ENCODE results near the gene SPAG4.

SPAG4 gene

DNA sequence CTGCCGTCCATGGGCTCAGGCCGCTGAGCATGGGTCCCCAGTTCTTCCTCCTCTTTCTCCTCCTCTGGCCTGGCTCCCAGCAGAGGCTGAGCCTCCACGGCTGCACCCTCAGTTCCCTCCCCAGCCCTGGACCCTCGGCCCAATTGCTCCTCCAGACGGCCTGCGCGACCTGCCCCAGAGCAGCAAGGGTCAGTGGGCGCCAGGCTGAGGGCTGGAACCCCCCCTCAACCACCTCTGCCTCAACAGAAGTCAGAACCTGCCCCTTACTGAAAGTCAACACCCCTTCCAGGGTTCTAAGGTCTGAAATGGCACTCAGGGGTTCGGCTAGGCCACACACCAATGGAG is 15.9 kb upstream of the SPAG4 start:
- DNase-seq (ENCODE audit: low read depth), result no peak

DNA sequence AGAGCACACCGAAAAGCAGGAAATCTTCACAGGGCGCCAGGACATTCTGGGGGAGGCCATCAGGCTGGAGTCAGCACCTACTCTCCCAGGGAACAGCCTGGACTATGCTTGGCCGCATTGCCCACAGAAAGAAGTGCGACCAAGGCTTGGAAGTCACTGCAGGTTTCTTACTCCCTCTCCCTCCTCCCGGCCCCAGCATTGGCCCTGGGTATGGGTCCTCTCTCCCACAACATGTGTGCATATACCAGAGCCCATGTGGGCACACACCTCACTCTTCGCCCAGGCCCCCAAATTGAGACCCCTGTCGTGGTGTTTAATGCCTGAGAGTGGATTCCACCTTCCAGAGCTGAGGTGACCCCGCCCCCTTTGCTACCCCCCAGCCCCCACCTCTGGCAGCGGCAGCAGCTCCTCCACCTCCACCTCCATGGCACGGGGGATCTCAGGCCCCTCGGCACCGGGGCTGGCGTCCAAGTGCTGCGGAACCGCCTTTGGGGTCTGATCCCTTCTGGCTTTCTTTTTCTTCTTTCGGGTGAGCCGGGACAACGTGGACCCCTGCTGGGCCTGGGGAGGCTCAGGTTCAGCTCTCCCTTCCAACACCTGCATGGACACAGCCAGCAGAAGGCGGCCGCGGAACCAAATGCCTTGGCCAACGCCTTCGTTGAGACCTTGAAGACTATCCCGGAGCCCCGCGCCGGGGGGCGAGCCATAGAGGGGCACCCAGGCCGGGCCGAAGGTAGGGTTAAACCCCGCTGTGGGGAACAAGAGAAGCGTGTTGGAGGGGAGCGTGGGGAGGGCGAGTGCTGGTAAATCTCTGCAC is 15.2 kb upstream of the SPAG4 start:
- DNase-seq (ENCODE audit: low read depth), result no peak

DNA sequence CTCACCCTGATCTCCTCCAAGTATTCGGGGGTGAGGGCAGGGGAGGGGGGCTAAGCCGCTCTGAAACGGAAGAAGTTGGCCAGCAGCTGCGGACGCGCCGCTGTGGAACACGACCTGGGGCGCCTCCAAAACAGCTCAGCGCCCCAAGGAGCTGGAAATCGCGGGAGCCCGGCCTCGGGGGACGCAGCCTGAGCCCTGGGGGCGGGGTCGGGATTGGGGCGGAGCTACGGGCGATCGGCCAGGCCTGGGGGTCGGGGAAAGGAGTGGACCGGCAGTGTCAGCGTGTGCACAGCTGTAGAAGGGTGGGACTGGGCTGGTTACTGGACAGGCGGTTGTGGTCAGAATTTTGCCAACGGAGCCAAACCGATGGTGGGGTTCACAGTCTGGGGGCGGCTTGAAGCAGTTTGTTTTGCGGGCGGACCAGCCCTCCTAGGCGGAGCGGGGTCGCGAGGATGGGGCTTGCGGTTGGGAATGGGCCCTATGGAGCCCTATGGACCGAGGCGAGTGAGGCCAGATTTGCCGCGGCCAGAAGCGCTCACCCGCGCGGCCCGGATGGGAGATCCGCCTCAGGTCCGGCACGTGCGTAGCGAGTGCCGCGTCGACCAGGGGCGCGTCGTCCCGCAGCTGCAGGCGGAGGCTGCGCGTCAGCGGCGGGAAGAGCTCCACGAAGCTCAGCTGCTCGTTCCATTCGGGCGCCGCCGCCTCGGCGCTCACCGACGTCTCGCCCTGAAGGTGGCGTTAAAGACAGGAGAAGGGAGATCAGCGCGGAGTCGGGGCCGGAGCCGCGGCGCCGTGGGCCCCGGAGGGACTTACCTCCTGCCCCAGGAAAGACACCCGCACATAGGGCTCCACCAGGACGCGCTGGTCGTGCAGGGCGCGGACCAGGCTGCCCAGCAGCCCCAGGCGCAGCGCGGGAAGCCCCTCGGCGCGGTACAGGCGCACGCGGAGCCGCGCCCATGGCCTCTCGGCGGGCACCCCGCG is 14.3 kb upstream of the SPAG4 start:
- peak; percentile 69 for DNase-seq (ENCODE audit: low read depth)

DNA sequence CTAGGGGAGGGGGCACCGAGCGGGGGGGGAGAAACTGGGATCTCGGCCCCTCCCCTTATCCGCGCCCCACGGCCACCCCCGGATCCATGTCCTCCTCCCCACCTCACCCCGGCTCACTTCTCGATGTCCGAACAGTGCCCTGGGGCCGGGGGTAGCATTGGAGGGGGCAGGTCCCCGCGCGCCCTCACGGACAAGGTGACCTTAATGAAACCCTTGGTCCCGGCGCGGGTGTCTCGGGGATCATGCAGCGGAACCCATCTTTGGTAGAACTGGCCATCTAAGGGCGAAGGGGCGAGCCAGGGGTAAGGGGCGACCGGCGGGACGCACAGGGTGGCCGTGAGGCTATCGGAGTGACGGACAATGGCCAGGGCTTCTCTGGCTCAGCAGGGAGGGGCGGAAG is 13.6 kb upstream of the SPAG4 start:
- DNase-seq (ENCODE audit: low read depth), result no peak

DNA sequence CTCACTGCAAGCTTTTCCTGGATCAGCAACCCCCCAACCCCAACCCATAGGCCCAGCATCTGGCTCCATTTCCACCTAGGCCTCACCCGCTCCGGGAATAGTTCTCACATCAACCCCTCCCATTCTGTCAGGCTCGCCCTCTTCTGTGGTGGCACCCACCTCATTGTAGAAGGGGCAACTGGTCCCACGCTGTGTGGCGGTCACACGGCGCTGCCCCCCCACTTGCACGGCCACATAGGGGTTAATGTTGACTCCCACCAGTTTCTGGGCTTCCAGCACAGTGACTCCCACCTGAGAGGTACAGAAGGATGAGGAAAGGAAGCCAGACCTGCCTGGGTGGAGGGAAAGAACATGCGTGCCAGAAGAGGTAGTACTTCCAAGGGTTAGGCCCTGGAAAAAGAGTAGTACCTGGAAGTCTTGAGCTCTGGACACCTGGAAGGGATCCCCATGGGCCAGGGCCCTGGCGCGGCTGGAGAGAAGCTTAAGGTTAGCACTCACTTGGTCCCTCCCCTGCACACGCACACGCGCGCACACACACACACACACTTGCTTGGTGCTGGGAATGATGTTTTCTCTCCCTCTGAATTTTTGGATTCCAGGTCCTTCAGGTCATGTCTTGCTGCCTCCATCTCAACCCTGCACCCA is 12.7 kb upstream of the SPAG4 start:
- DNase-seq (ENCODE audit: low read depth), result no peak

DNA sequence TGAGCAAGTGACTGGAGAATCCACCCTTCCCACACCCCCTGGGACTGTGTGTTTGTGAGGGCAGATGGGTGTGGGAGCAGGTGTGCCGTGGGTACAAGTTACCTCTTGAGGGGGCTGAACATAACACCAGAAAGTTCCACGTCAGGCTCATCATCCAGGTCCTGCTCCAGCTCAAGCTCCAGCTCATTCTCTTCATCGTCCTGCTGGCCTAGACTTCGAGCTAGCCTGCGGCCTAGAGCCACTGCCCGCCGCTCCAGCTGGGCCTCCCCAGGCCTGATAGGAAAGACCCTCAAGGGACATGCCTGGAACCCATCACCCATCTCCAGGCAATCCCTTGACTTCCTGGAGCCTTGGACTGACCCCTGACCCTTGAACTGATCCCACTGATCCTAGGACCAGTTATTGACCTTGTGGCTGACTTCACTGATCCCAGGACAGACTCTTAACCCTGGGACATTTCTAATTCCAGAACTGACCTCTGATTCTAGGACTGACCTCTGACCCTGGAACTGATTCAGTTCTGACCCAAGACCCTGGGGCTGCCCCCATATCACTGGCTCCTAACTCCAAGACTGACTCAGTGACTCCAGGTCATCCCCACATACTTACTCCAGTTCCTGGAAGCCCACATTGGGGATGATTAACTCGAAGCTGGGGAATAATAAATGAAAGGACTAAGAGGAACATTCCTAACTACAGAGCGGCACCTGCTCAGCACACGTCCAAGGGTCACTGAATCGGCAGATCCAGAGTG is 11.8 kb upstream of the SPAG4 start:
- no peak for DNase-seq (ENCODE audit: low read depth)

DNA sequence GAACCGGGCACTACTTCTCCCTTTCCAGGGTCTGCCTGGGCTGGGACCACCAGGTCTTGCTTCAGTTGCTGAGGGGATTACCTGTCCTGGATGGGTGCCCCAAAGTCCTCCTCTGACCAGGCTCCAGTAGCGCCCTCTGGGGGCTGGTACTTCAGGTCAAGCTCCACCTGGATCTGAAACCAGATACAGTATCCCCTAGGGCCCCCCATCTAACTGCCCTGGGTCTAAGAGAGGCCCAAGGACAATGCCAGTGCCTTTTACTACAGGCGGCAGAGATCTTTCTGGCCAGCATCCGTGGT is 11.2 kb upstream of the SPAG4 start:
- peak; percentile 49 for DNase-seq (ENCODE audit: low read depth)

DNA sequence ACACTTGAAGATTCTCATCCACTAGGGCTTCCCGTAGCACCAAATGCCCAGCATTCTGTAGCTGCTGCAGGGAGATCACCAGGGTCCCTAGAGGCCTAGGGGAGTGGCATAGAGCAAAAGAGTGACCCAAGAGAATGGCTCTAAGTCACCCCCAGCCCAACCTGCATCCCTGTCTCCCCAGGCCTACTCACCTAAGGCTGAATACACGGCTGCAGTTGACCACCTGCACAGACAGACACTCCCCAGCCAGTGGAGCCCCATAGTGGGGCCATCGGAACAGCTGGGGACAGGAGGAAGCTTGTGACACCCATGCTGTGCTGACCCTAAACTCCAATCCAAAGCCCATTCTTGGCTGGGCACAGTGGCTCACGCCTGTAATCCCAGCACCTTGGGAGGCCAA is 9.5 kb upstream of the SPAG4 start:
- no peak for DNase-seq (ENCODE audit: low read depth)

DNA sequence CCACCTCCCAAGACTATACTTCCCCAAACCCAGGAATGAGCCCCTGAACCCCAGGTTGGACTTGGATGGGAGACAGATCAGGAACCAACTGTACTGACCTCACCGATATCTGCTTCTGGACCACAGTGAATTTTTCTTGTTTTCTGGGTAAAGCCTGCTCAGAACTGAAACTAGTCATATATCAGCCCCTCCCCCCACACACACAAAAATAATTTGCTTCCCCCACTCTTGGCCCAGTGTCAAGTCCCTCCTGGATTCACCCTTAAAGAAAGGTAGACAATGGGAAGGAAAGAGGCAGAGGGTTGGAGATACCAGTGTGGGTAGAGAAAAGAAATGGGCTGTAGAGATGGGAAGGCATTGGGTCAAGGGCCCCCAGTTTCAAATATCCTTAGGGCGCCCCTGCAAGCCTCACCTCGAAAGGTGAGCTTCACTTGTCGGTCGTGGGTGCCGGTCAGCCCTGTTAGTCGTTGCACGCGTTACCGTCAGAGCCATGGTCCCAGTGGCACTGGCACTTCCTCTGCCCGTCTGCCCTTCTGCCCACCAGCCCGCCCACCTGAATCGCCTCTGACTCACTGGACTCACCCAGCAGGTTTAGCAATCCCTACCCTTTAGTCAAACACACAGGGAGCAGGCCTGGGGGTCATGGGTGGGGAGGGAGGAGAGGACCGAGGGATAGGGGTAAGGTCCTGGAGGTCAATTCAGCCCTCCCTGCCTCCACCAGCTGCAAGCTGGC is 8.5 kb upstream of the SPAG4 start:
- peak; percentile 28 for DNase-seq (ENCODE audit: low read depth)

DNA sequence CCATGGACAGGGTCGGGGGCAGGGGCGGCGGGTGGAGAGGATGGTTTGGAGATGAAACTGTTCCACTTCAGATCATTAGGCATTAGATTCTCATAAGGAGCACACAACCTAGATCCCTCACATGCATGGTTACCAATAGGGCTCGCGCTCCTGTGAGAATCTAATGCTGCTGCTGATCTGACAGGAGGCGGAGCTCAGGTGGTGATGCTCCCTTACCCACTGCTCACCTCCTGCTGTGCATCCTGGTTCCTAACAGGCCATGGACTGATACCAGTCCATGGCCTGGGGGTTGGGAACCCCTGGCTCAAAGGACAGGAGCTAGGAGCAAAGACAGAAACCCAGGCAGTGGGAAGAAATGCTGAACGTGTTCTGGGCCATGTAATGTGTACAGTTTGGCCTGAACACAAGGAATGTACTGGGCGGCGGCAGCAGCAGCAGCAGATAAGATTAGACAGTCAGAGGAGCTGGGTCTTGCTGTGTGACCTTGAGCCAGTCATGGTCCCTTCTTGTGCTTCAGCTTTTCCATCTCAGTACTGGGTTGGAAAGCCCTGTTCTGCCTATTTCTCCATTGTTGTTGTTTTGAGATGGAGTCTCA is 4.7 kb upstream of the SPAG4 start:
- no peak for DNase-seq (ENCODE audit: low read depth)

DNA sequence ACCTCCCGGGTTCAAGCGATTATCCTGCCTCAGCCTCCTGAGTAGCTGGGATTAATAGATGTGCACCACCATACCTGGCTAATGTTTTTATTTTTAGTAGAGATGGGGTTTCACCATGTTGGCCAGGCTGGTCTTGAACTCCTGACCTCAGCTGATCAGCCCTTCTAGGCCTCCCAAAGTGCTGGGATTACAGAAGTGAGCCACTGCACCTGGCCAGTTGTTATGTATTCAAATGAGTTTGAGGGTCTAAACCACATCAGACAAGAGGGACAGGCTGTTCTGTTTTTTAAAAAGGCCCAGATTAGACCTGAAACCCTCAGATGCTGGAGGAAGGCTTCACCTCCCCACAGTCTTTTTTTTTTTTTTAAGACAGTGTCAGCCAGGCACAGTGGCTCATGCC is 4.1 kb upstream of the SPAG4 start:
- no peak for DNase-seq (ENCODE audit: low read depth)

DNA sequence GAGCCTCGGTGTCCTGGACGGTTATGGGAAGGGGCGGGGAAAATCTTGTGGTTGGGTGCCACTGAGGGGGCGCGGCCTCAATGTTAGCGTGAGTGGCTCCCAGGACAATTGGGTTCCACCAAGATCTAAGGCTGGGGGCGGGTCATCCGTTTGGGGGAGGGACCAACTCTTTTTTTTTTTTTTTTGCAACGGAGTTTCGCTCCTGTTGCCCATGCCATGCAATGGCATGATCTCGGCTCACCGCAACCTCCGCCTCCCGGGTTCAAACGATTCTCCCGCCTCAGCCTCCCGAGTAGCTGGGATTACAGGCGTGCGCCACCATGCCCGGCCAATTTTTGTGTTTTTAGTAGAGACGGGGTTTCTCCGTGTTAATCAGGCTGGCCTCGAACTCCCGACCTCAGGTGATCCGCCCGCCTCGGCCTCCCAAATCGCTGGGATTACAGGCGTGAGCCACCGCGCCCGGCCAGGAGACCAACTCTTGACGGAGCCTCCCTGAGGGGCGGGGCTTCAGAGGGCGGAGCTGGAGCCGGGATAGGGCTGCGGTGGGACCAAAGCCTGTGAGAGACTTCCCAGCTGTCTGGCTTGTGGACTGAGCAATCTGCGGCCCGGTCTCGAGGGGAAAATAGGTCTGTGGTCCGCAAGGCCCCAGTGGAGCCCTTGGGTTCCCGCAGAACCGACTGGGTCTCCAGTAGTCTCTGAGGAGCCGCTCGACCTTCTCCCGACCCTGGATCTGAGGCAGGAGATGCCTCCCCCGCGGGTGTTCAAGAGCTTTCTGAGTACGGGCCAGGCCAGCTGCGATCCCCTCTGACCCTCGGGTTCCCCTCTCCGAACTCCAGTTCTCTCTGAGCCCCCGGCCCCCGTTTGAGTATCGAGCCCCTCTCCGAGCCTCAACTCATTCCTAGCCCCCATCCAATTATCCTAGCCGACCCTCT is 1.1 kb downstream of the SPAG4 start:
- DNase-seq (ENCODE audit: low read depth), result peak; percentile 100

DNA sequence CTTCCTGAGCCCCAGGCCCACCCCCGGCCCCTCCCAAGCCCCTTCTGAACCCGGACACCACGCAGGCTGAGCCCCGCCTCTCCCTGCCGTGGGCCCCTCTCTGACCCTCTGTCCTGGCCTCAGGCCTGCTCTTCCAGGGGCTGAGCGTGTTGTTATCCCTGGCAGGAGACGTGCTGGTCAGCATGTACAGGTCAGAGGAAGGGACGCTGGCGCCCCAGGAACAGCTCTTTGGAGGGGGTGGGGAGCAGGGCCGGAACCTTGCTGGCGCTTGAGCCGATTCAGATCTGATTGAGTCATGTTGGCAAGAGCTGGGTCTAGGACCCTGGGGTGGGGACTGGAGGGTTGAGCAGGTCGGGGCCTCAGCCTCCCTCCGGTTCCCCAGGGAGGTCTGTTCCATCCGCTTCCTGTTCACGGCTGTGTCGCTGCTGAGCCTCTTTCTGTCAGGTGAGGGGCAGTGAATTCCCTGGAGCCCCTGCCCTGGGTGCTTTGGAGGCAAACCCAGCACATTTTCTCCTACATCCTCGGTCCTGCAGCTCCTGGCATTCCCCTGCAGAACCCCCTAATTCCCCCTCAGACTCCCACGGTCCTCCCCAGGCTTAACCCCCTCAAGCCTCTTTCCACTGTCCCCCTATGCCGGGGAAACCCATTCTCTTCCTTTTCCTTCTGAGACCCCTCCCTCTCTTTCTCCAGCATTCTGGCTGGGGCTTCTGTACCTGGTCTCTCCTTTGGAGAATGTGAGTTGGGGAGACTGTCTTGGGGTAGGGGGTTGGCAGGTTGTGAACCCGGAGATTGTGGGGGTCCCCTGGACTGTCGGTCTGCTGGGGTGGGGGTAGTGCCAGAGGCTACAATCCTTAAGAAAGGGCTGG is 2.0 kb downstream of the SPAG4 start:
- DNase-seq (ENCODE audit: low read depth), result peak; percentile 88

DNA sequence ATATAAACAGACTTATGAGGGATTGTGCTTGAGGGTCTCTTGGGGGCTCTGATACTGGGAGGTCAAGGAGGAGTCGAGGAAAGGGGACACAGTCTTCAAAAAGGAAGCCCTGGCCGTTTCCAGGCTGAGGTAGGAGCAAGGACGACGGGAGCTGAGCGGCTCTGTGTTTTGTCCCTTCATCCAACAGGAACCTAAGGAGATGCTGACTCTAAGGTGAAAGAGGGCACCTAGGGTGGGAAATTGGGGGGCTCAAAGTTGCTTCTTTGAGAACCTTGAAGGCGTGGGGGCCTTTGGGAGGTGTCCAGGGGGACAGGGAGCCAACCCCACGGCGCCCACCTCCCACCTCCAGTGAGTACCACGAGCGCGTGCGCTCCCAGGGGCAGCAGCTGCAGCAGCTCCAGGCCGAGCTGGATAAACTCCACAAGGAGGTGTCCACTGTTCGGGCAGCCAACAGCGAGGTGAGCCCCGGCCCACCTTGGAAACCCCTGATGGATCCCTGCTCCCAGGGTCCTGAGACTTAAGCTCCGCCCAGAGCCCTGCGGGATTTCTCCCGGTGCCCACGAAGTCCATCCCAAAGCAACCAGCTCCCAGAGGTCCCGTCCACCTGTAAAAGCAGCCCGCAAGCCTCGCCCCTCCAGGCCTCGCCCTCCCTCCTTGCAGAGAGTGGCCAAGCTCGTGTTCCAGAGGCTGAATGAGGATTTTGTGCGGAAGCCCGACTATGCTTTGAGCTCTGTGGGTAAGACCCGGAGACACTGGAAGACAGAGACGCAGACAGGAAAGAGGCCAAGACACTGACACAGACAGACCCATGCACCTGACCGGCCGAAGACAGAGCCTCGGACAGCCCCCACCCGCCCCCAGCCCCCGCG is 2.9 kb downstream of the SPAG4 start:
- DNase-seq (ENCODE audit: low read depth), result peak; percentile 64

DNA sequence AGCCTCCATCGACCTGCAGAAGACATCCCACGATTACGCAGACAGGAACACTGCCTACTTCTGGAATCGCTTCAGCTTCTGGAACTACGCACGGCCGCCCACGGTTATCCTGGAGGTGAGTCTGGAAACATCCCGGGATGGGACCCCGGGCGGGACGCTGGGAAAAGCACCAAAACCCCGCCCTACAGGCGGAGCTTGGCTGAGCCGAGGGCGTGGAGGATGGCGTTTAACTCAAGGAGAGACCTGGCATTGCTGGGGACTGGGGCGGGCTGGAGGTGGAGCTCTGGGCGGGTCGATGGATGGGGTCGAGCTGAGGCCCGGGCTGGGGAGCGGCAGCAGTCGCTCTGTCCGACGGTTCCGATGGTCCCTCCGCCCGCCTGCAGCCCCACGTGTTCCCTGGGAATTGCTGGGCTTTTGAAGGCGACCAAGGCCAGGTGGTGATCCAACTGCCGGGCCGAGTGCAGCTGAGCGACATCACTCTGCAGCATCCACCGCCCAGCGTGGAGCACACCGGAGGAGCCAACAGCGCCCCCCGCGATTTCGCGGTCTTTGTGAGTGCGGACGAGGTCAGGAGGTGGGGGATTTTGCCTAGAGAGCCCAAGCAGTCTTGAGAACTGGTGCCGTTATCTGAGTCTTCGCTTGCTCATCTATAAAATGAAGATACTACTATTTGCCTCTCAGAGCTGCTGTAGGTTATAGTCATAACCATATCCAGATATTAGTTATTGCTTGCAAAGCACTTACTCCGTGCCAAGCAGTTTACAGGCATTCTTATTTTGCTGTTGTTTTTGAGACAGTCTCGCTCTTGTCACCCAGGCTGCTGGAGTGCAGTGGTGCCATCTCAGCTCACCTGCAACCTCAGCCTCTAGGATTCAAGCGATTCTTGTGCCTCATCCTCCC is 3.8 kb downstream of the SPAG4 start:
- DNase-seq (ENCODE audit: low read depth), result peak; percentile 96

DNA sequence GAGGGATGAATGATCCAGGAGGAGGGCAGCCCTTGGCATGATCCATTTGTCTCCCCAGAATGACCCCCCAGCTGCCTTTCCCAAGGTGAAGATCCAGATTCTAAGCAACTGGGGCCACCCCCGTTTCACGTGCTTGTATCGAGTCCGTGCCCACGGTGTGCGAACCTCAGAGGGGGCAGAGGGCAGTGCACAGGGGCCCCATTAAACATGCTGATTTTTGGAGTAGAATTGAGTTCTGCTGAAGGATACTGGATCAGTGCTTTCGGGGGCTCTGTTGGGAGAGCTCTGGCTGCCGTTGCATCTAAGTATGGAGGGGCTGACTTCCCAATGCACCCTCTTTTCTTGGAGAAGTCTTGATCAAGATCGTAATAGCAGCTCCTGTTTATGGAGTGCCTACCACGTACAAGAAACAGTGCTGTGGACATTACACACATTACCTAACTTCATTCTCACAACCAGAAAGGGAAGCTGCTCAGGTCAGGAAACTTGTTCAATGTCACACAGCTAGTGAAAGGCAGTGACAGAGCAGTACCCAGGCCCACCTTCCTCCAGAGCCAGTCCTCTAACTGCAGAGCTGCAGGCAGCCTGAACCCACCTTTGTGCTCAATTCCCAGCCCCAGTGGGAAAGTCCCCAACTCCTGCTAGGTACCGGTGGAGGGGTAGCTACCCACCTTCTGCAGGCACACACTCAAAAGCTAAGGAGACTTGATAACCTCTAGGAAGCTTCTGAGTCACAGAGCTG is 5.4 kb downstream of the SPAG4 start:
- DNase-seq (ENCODE audit: low read depth), result no peak
